Keratinocyte (primary cell): ENCODE measurements around the gene SAMD10. TPM values are rescaled to one million over a fixed set of nuclear protein-coding genes. Genes with fewer than 3 reads are reported as not detected.
A peak's percentile ranks its signal among the peaks of the same experiment; 100 is the strongest.

Experiments
- DNase-seq: peaks from one replicate; pipeline ENCODE4 v3.0.0-alpha.2; 2011; ENCODE audit warnings: low read depth, missing footprints, low spot score
- FAIRE-seq: peaks from 2 replicates; lab custom pipeline; 2011; peaks lifted over from hg19 to GRCh38; lab: Jason Lieb, UNC
- H2AFZ ChIP-seq: 2 replicates; pipeline ENCODE4 v1.6.0; 2012; ENCODE audit warnings: low read length, control low read depth, inconsistent platforms; ENCODE audit not compliant: control insufficient read depth
- H3K27ac ChIP-seq: 2 replicates; pipeline ENCODE4 v1.5.1; 2011; ENCODE audit warnings: low read length; ENCODE audit not compliant: control insufficient read depth, insufficient read depth
- H3K27me3 ChIP-seq: 3 replicates; pipeline ENCODE4 v1.6.0; 2011; ENCODE audit warnings: low read length; ENCODE audit not compliant: control insufficient read depth, insufficient read depth; ENCODE audit errors: extremely low read depth
- H3K36me3 ChIP-seq, 2 experiments: 2 replicates in 1 of 2; 3 replicates in 1 of 2; pipeline ENCODE4 v1.5.1; 2011; ENCODE audit warnings: low read length in 2 of 2, mild to moderate bottlenecking in 1 of 2; ENCODE audit not compliant: control insufficient read depth in 2 of 2, insufficient read depth in 2 of 2; ENCODE audit errors: extremely low read depth in 1 of 2
- H3K4me1 ChIP-seq: 3 replicates; pipeline ENCODE4 v1.5.1; 2011; ENCODE audit warnings: low read length; ENCODE audit not compliant: control insufficient read depth, insufficient read depth; ENCODE audit errors: extremely low read depth
- H3K4me2 ChIP-seq: 3 replicates; pipeline ENCODE4 v1.6.0; 2011; ENCODE audit warnings: low read depth, low read length; ENCODE audit not compliant: control insufficient read depth, insufficient read depth; ENCODE audit errors: extremely low read depth
- H3K4me3 ChIP-seq, 3 experiments: fragments of 200-600 bp in 1 of 3; sonication (generic) in 1 of 3; 2 replicates in 2 of 3; 3 replicates in 1 of 3; pipeline ENCODE4 v1.5.1; 2011 to 2016; ENCODE audit warnings: low read length in 3 of 3, mild to moderate bottlenecking in 3 of 3, control low read depth in 2 of 3, inconsistent platforms in 1 of 3, low read depth in 1 of 3, mixed read lengths in 1 of 3, mixed run types in 1 of 3, moderate library complexity in 1 of 3; ENCODE audit not compliant: control insufficient read depth in 2 of 3, insufficient read depth in 2 of 3; ENCODE audit errors: extremely low read depth in 1 of 3
- H3K79me2 ChIP-seq: 2 replicates; pipeline ENCODE4 v1.6.0; 2012; ENCODE audit warnings: low read length; ENCODE audit not compliant: control insufficient read depth, insufficient read depth
- H3K9ac ChIP-seq: 3 replicates; pipeline ENCODE4 v1.6.0; 2011; ENCODE audit warnings: low read length; ENCODE audit not compliant: control insufficient read depth, insufficient read depth; ENCODE audit errors: extremely low read depth
- H3K9me1 ChIP-seq: 3 replicates; pipeline ENCODE4 v1.6.0; 2011; ENCODE audit warnings: low read length; ENCODE audit not compliant: control insufficient read depth, insufficient read depth; ENCODE audit errors: extremely low read depth
- H3K9me3 ChIP-seq: 2 replicates; pipeline ENCODE4 v1.5.1; 2012; ENCODE audit warnings: low read depth, low read length; ENCODE audit not compliant: control insufficient read depth
- H4K20me1 ChIP-seq: 3 replicates; pipeline ENCODE4 v1.6.0; 2011; ENCODE audit warnings: low read length; ENCODE audit not compliant: control insufficient read depth, insufficient read depth; ENCODE audit errors: extremely low read depth
- CTCF ChIP-seq, 3 experiments: IDR thresholded peaks in 1 of 3; conservative IDR thresholded peaks in 1 of 3; optimal IDR thresholded peaks in 1 of 3; 2 replicates in 2 of 3; 3 replicates in 1 of 3; pipeline versions ENCODE3 to v1.5.1; 2011; ENCODE audit warnings: low read length in 3 of 3, mild to moderate bottlenecking in 3 of 3, moderate library complexity in 2 of 3, control low read depth in 1 of 3, inconsistent platforms in 1 of 3; ENCODE audit not compliant: insufficient read depth in 2 of 3; ENCODE audit errors: extremely low read depth in 1 of 3
- EZH2 ChIP-seq: IDR thresholded peaks from one replicate; pipeline ENCODE4 v1.6.1; 2012; ENCODE audit warnings: inconsistent platforms, mild to moderate bottlenecking, low read length, moderate library complexity
- dilution Hi-C: fragments of 300-500 bp; cut with MboI; formaldehyde crosslinking; loops from one replicate; pipeline ENCODE4 v1.7.0; 2020; ENCODE audit warnings: low sequenced_read_pairs; ENCODE audit not compliant: extremely low pct_ligation_motif_present
- polyA plus RNA-seq, 5 experiments: library from polyadenylated mRNA; depleted of rRNA in 3 of 5; stranded (reverse) in 3 of 5; stranded (forward) in 1 of 5; unstranded in 1 of 5; fragments of >200 nt; gene quantifications; 1 replicate in 1 of 5; 2 replicates in 3 of 5; 3 replicates in 1 of 5; pipeline versions ENCODE4 v1.2.1 to v1.2.3, GENCODE V29; 2011 to 2012; ENCODE audit warnings: missing spikeins in 2 of 5, low read depth in 1 of 5, low replicate concordance in 1 of 5

Gene SAMD10
- polyA plus RNA-seq, 1 donor (not counting 4 experiments of a cell fraction or from before 2014, with no cell fraction given) = 0.45 TPM

DNA sequence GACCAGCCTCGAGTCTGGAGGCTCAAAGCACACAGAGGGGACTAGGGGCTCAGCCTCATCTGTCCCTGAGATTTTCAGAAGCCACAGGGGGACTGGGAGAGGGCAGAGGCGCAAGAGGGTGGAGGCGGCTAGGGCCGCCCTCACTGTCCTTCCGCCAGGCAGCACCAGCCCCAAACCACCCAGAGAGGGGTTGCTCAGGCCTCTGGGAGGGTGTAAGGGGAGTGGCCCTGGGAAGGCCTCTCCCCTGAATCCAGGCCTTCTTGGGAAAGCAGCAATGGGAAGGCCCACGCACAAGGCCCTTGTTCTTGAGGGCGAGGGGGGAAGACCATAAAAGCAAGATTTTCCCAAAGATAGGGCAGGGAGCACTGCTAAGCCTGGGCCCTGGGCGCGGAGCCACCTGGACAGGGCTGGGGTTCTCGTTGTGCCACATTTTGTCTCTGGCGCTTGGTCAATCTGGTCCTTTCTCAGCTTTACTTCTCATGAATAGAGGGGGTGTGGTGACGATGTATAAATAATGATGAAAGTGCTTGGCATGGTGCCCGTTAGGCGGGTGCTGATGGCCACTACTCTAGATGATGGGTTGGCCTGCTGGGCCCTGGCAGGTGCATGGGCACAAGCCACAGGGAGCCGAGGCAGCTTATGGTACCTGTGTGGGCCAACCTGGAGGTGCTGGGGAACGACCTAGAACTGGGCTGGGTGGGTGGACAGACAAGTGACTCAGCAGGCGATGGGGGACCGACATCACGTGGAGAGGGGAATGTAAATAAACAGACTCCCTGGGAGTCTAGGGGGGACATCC is 4.8 kb downstream of the SAMD10 start:
- no peak for TF ChIP-seq CTCF (optimal IDR thresholded peaks at IDR 0.05 in 1 of 3, IDR thresholded peaks at IDR 0.05 in 1 of 3, conservative IDR thresholded peaks at IDR 0.05 in 1 of 3; ENCODE audit: extremely low read depth in 1 of 3, insufficient read depth in 2 of 3, low read length in 3 of 3)
- no peak for TF ChIP-seq EZH2
- Histone ChIP-seq H3K4me1 (peaks cover 10% of the 10 kb centered on the region), H3K79me2 (no peaks in the 10 kb centered on the region), H3K36me3 (no peaks in the 10 kb centered on the region), H3K4me2 (no peak overlapping the region), H4K20me1 (no peaks in the 10 kb centered on the region), H3K9ac (no peak overlapping the region), H3K4me3 (no peak overlapping the region), H3K9me1 (no peaks in the 10 kb centered on the region), H3K9me3 (no peaks in the 10 kb centered on the region), H3K27ac (no peak overlapping the region), H2AFZ (no peak overlapping the region), H3K27me3 (peaks cover 4% of the 10 kb centered on the region)
- FAIRE-seq (no peak), DNase-seq (no peak)
- dilution Hi-C loops = no loop called here

DNA sequence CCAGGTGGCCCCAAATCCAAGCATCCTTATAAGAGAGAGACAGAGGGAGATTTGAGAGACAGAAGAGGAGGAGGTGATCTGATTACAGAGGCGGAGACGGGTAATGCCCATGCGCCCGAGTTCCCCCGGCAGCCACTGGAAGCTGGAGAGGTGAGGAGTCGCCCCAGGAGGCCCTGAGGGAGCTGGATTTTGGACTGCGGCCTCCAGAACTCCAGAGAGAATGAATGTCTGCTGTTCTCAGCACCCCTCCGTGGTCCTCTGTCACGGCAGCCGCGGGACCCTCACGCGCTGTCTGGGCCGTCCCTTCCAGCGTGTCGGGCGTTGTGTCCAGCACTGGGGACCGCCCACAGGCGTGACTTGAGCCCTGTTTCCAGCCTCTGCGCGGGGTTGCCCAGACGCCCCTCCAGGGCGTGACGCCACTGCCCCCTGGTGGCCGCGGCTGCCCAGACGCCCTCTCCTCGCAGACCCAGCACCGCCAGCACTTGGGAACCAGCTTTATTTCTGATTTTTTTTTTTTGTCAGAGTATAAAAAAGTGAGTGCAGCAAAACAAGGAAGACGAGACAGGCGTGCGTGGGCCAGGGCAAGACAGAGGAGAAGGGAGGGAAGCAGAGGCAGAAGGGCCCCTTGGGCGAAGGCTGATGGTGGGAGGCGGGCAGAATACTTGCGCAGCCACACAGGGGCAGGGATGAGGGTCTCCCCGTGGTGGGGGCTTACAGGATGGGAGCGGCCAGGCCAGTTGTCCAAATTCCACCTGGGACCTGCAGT is 5.6 kb downstream of the SAMD10 start:
- dilution Hi-C loops = no loop called here
- FAIRE-seq = no peak

More for the DNA sequence above, 5.6 kb downstream of the SAMD10 start:
- H3K27ac ChIP-seq = peak overlapping the region; percentile 14
- peaks cover 4% of the 10 kb centered on the region for H3K79me2 ChIP-seq
- H2AFZ ChIP-seq = peak overlapping the region; percentile 93
- H3K27me3 ChIP-seq = peaks cover 4% of the 10 kb centered on the region
- H3K4me1 ChIP-seq = peaks cover 12% of the 10 kb centered on the region
- peak overlapping the region; percentile 44 for H3K9ac ChIP-seq
- H3K4me3 ChIP-seq = peak overlapping the region; percentile 33 to 62 (median 44)
- TF ChIP-seq CTCF (optimal IDR thresholded peaks at IDR 0.05 in 1 of 3, IDR thresholded peaks at IDR 0.05 in 1 of 3, conservative IDR thresholded peaks at IDR 0.05 in 1 of 3; ENCODE audit: extremely low read depth in 1 of 3, insufficient read depth in 2 of 3, low read length in 3 of 3) (peak; percentile 85 to 97 (median 92)), EZH2 (no peak)
- no peaks in the 10 kb centered on the region for H3K36me3 ChIP-seq
- no peaks in the 10 kb centered on the region for H3K9me1 ChIP-seq
- DNase-seq = no peak
- no peaks in the 10 kb centered on the region for H4K20me1 ChIP-seq
- no peaks in the 10 kb centered on the region for H3K9me3 ChIP-seq
- peak overlapping the region; percentile 92 for H3K4me2 ChIP-seq
